Measurements from ENCODE around the gene HLA-DRA.

The HLA-DRA gene

GRCh38 chr6:32436995-32437836 is 2.5 kb upstream of the HLA-DRA start:
- DNase-seq (ENCODE audit: low spot score in 2 of 2), result no peak
- Mint-ChIP-seq H3K4me1 (peaks cover 22% of the 10 kb centered on the region), H3K36me3 (ENCODE audit: insufficient read depth) (peaks cover 13% of the 10 kb centered on the region), H3K4me3 (no peak overlapping the region), H3K27ac (ENCODE audit: low read depth) (no peak overlapping the region), H3K9me3 (no peaks in the 10 kb centered on the region), H3K27me3 (no peaks in the 10 kb centered on the region)
- peak; percentile 64 for ATAC-seq (replicated peaks; ENCODE audit: extremely low read depth, poor library complexity, severe bottlenecking)

- Mint-ChIP-seq H3K4me3 (peak overlapping the region; percentile 84), H3K27ac (ENCODE audit: low read depth) (peak overlapping the region; percentile 87), H3K4me1 (peaks cover 22% of the 10 kb centered on the region), H3K27me3 (no peaks in the 10 kb centered on the region), H3K9me3 (no peaks in the 10 kb centered on the region), H3K36me3 (ENCODE audit: insufficient read depth) (peaks cover 17% of the 10 kb centered on the region)
- no peak for ATAC-seq (replicated peaks; ENCODE audit: extremely low read depth, poor library complexity, severe bottlenecking)
- DNase-seq (ENCODE audit: low spot score in 2 of 2), result no peak
Measured at GRCh38 chr6:32439139-32439538, 548 bp upstream of the HLA-DRA start.

DNA sequence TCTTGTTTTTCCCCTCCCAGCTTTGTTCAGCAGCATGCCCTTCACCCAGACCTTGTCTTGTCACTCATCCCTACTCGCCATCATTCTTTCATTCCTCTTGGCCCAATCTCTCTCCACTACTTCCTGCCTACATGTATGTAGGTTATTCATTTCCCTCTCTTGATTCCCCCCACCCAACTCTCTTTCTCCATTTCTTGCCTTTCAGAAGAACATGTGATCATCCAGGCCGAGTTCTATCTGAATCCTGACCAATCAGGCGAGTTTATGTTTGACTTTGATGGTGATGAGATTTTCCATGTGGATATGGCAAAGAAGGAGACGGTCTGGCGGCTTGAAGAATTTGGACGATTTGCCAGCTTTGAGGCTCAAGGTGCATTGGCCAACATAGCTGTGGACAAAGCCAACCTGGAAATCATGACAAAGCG is 2.6 kb downstream of the HLA-DRA start:
- Mint-ChIP-seq H3K9me3 (no peaks in the 10 kb centered on the region), H3K27ac (ENCODE audit: low read depth) (peak overlapping the region; percentile 1), H3K4me3 (no peak overlapping the region), H3K27me3 (no peaks in the 10 kb centered on the region), H3K4me1 (peaks cover 22% of the 10 kb centered on the region), H3K36me3 (ENCODE audit: insufficient read depth) (peaks cover 20% of the 10 kb centered on the region)
- DNase-seq (ENCODE audit: low spot score in 2 of 2) (no peak), ATAC-seq (replicated peaks; ENCODE audit: extremely low read depth, poor library complexity, severe bottlenecking) (no peak)

- DNase-seq (ENCODE audit: low spot score in 2 of 2) (no peak), ATAC-seq (replicated peaks; ENCODE audit: extremely low read depth, poor library complexity, severe bottlenecking) (no peak)
- Mint-ChIP-seq H3K36me3 (ENCODE audit: insufficient read depth) (peaks cover 20% of the 10 kb centered on the region), H3K4me3 (no peak overlapping the region), H3K27me3 (no peaks in the 10 kb centered on the region), H3K9me3 (no peaks in the 10 kb centered on the region), H3K4me1 (peaks cover 22% of the 10 kb centered on the region), H3K27ac (ENCODE audit: low read depth) (no peak overlapping the region)
Measured at GRCh38 chr6:32442977-32443552, 3.4 kb downstream of the HLA-DRA start.

DNA sequence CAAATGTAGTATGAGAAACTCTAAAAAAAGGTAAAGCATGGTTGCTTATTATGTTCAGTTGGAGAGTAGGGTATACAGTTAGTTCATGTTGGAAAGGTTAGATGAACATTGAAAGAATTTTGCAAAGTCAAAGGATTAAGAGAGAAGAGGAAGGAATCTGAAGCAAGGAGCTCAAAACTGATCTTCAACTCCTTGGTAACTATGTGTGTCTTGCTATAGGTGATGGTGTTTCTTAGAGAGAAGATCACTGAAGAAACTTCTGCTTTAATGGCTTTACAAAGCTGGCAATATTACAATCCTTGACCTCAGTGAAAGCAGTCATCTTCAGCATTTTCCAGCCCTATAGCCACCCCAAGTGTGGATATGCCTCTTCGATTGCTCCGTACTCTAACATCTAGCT is 4.7 kb downstream of the HLA-DRA start:
- Mint-ChIP-seq H3K36me3 (ENCODE audit: insufficient read depth) (peaks cover 19% of the 10 kb centered on the region), H3K4me1 (peaks cover 18% of the 10 kb centered on the region), H3K27ac (ENCODE audit: low read depth) (no peak overlapping the region), H3K27me3 (peaks cover 9% of the 10 kb centered on the region), H3K4me3 (no peak overlapping the region), H3K9me3 (no peaks in the 10 kb centered on the region)
- DNase-seq (ENCODE audit: low spot score in 2 of 2), result no peak
- no peak for ATAC-seq (replicated peaks; ENCODE audit: extremely low read depth, poor library complexity, severe bottlenecking)

DNA sequence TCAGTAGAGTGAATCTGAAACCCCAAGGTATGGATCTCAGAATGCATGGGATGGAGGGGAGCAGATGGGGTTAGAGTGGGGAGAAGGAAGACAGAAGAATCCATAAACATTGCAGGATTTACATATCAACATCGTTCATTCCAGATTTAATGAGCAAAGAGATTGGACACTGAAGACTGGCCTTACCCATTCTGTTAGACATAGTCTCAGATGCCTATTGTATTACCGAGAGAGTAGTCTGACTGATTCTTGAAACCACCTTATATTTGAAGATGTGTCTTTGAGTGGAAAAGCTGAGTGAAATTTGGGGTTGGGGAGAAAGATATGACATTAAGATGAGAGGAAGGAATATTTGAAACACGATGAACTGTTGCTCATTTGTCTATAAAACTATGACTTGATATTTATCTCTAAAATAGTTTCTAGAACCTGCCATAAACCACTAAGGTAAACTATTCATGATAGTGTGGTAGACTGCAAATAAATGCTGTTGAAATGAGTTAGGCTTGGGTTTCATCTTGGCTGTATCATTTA is 5.7 kb downstream of the HLA-DRA start:
- Mint-ChIP-seq H3K4me3 (no peak overlapping the region), H3K4me1 (peaks cover 8% of the 10 kb centered on the region), H3K27ac (ENCODE audit: low read depth) (no peak overlapping the region), H3K27me3 (peaks cover 18% of the 10 kb centered on the region), H3K36me3 (ENCODE audit: insufficient read depth) (peaks cover 14% of the 10 kb centered on the region), H3K9me3 (no peaks in the 10 kb centered on the region)
- DNase-seq (ENCODE audit: low spot score in 2 of 2) (no peak), ATAC-seq (replicated peaks; ENCODE audit: extremely low read depth, poor library complexity, severe bottlenecking) (no peak)

DNA sequence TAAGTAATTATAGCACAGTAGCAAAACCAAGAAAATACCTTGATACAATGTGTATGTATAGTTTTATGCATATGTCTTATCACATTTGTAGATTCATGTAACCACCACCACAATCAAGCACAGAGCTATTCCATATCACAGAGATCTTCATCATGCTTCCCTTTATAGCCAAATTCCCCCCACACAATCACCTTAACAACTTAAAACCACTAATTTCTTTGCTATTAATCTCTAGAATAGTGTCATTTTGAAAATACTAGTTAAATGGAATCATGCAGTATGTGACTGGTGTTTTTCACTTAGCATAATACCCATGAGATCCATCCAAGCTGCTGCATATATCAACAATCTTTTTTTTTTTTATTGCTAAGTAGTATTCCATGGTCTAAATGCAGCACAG is 8.2 kb downstream of the HLA-DRA start:
- DNase-seq (ENCODE audit: low spot score in 2 of 2) (no peak), ATAC-seq (replicated peaks; ENCODE audit: extremely low read depth, poor library complexity, severe bottlenecking) (no peak)
- Mint-ChIP-seq H3K4me3 (no peak overlapping the region), H3K36me3 (ENCODE audit: insufficient read depth) (peaks cover 7% of the 10 kb centered on the region), H3K4me1 (no peaks in the 10 kb centered on the region), H3K27me3 (peaks cover 44% of the 10 kb centered on the region), H3K27ac (ENCODE audit: low read depth) (no peak overlapping the region), H3K9me3 (no peaks in the 10 kb centered on the region)

DNA sequence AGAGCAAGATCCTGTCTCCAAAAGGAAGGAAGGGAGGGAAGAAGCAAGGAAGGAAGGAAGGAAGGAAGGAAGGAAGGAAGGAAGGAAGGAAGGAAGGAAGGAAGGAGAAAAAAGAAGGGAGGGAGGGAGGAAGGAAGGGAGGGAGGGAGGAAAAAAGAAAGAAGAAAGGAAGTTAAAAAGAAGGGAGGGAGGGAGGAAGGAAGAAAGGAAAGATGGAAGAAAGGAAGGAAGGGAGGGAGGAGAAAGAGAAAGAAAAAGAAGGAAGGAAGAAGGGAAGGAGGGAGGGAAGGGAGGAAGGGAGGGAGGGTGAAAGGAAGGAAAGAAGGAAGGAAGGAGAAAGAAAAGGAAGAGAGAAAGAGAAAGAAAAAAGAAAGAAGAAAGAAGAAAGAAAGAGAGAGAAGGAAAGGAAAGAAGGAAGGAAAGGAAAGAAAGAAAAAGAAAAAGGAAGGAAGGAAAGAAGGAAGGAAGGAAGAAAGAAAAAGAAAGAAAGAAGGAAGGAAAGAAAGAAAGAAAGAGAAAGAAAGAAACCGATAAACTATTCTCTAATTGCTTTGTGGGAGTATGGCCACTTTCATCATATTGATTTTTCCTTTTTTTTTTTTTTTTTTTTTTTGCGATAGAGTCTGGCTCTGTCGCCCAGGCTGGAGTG is 9.5 kb downstream of the HLA-DRA start:
- no peak overlapping the region for H3K4me3 Mint-ChIP-seq
- H3K36me3 Mint-ChIP-seq (ENCODE audit: insufficient read depth), result peaks cover 2% of the 10 kb centered on the region
- H3K27ac Mint-ChIP-seq (ENCODE audit: low read depth), result no peak overlapping the region
- no peaks in the 10 kb centered on the region for H3K4me1 Mint-ChIP-seq
- no peak for ATAC-seq (replicated peaks; ENCODE audit: extremely low read depth, poor library complexity, severe bottlenecking)
- no peaks in the 10 kb centered on the region for H3K9me3 Mint-ChIP-seq
- DNase-seq (ENCODE audit: low spot score in 2 of 2), result no peak
- H3K27me3 Mint-ChIP-seq, result peaks cover 54% of the 10 kb centered on the region

- DNase-seq (ENCODE audit: low spot score in 2 of 2) (no peak), ATAC-seq (replicated peaks; ENCODE audit: extremely low read depth, poor library complexity, severe bottlenecking) (no peak)
- H3K36me3 Mint-ChIP-seq (ENCODE audit: insufficient read depth), result peaks cover 2% of the 10 kb centered on the region
- no peak overlapping the region for H3K4me3 Mint-ChIP-seq
- H3K9me3 Mint-ChIP-seq, result no peaks in the 10 kb centered on the region
- no peaks in the 10 kb centered on the region for H3K4me1 Mint-ChIP-seq
- H3K27me3 Mint-ChIP-seq, result peaks cover 81% of the 10 kb centered on the region
- H3K27ac Mint-ChIP-seq (ENCODE audit: low read depth), result no peak overlapping the region
Measured at GRCh38 chr6:32457054-32457453, 17.4 kb downstream of the HLA-DRA start.

DNA sequence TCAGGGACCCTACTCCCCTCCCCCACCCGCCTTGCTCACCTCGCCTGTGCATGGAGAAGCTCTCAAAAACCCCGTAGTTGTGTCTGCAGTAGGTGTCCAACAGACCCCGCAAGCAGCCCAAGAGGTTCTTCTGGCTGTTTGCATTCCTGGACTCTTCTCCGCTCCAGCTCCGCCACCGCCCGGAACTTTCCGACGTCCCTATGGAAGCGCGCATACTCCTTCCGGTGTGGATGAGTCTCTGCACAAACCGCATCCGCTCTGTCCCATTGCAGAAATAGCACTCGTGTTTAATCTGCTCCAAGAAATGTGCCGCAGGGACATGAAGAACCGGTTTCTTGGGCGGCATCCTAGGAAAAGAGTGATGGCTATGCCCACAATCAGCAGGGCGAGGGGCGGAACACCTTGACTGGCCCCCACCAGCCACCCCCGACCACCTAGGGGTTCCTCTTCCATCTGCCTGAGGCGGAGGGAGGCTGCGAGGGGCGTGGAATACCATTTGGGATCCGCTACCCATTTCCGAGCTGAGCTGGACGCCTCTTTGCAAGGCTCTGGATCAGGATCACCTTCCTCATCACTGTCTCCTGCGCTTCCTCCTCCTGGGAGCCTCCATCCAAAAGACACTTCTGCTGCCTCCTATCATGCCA is 20.2 kb downstream of the HLA-DRA start:
- DNase-seq (ENCODE audit: low spot score in 2 of 2) (no peak), ATAC-seq (replicated peaks; ENCODE audit: extremely low read depth, poor library complexity, severe bottlenecking) (no peak)
- Mint-ChIP-seq H3K36me3 (ENCODE audit: insufficient read depth) (peaks cover 2% of the 10 kb centered on the region), H3K27me3 (peaks cover 77% of the 10 kb centered on the region), H3K4me1 (no peaks in the 10 kb centered on the region), H3K4me3 (no peak overlapping the region), H3K27ac (ENCODE audit: low read depth) (no peak overlapping the region), H3K9me3 (no peaks in the 10 kb centered on the region)

DNA sequence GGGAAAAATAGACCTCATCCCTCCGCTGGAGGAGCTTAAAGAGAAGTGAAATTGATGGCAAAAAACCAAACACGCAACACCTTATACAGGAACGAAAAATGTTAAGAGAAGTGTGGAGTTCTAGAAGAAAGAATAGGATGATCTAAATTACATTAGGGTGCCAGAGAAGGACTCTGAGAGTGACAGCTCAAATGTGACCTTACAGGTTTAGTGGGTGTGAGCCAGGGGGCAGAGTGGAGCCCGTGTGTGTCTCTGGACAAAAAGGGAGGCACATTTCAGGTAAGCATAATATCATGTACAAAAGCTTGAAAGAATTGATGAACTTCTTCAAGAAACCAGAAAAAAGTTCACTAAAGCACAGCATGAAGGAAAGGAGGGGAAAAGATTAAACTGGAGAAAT is 20.8 kb downstream of the HLA-DRA start:
- Mint-ChIP-seq H3K36me3 (ENCODE audit: insufficient read depth) (peaks cover 2% of the 10 kb centered on the region), H3K27ac (ENCODE audit: low read depth) (no peak overlapping the region), H3K4me1 (no peaks in the 10 kb centered on the region)

GRCh38 chr6:32461493-32461892 is 21.8 kb downstream of the HLA-DRA start:
- DNase-seq (ENCODE audit: low spot score in 2 of 2), result no peak
- no peak overlapping the region for H3K27ac Mint-ChIP-seq (ENCODE audit: low read depth)
- H3K4me3 Mint-ChIP-seq, result no peak overlapping the region
- no peaks in the 10 kb centered on the region for H3K4me1 Mint-ChIP-seq
- H3K27me3 Mint-ChIP-seq, result peaks cover 85% of the 10 kb centered on the region
- no peak for ATAC-seq (replicated peaks; ENCODE audit: extremely low read depth, poor library complexity, severe bottlenecking)
- peaks cover 2% of the 10 kb centered on the region for H3K9me3 Mint-ChIP-seq
- peaks cover 2% of the 10 kb centered on the region for H3K36me3 Mint-ChIP-seq (ENCODE audit: insufficient read depth)

More for the DNA sequence above, 20.8 kb downstream of the HLA-DRA start:
- H3K27me3 Mint-ChIP-seq, result peaks cover 83% of the 10 kb centered on the region
- no peak for ATAC-seq (replicated peaks; ENCODE audit: extremely low read depth, poor library complexity, severe bottlenecking)
- H3K4me3 Mint-ChIP-seq, result no peak overlapping the region
- H3K9me3 Mint-ChIP-seq, result no peaks in the 10 kb centered on the region
- no peak for DNase-seq (ENCODE audit: low spot score in 2 of 2)

All from central memory CD8-positive, alpha-beta T cell (primary cell).